ENCODE measurements around the gene PTPRN2. TPM values are rescaled to one million over a fixed set of nuclear protein-coding genes. Genes with fewer than 3 reads are reported as not detected.

The PTPRN2 gene
- total and polyA plus RNA-seq, 2 of the 13 experiments (the other 11 are each of a cell fraction or from before 2014, with no cell fraction given) = 2.5 to 24.2 TPM

GRCh38 chr7:158001003-158001402, 586.6 kb downstream of the PTPRN2 start:
- Histone ChIP-seq H3K4me2 (ENCODE audit: low read depth, low read length) (no peak overlapping the region), H3K79me2 (ENCODE audit: insufficient read depth, low read length) (no peaks in the 10 kb centered on the region), H3K9ac (ENCODE audit: insufficient read depth, low read depth, low read length) (no peak overlapping the region), H4K20me1 (ENCODE audit: insufficient read depth, low read length) (peaks cover 7% of the 10 kb centered on the region; the same call in 1 of the 2 replicates), H2AFZ (ENCODE audit: low read length) (no peak overlapping the region), H3K4me1 (ENCODE audit: insufficient read depth, low read length) (no peaks in the 10 kb centered on the region), H3K9me3 (ENCODE audit: low read length) (no peaks in the 10 kb centered on the region), H3K27me3 (ENCODE audit: control insufficient read depth in 1 of 2, insufficient read depth in 2 of 2, low read length in 2 of 2) (no peaks in the 10 kb centered on the region), H3K36me3 (replicated peaks in 1 of 2; ENCODE audit: control insufficient read depth in 1 of 2, insufficient read depth in 2 of 2, low read length in 2 of 2) (no peaks in the 10 kb centered on the region), H3K4me3 (replicated peaks in 1 of 3; ENCODE audit: insufficient read depth in 1 of 3, low read depth in 2 of 3, low read length in 3 of 3) (no peak overlapping the region), H3K27ac (ENCODE audit: extremely low read length, insufficient read depth, low read length) (no peak overlapping the region)
- intact Hi-C loops (cut with micrococcal nuclease; ENCODE audit: unreplicated experiment) = no loop called here
- no TSS peak for BruUV-seq (replicated peaks)
- ChIA-PET POLR2A (no interaction called here), CTCF (ENCODE audit: low intra/inter-chr PET ratio, low total read pairs) (no interaction called here)
- TF ChIP-seq ZNF816 (CRISPR knock-in tag; IDR thresholded peaks at IDR 0.05; ENCODE audit: borderline replicate concordance) (no peak), HMG20A (CRISPR knock-in tag; IDR thresholded peaks at IDR 0.05; ENCODE audit: borderline replicate concordance) (no peak), ZNF512 (CRISPR knock-in tag; IDR thresholded peaks at IDR 0.05) (no peak)
- ATAC-seq (no peak), DNase-seq (ENCODE audit: low spot score) (no peak), FAIRE-seq (no peak)
- in situ Hi-C loops (cut with HindIII; ENCODE audit: extremely low pct_ligation_motif_present, low pct_unique_long_range_greater_than_20kb) = no loop called here
- 82% methylated on average over 8 of the region's 12 CpGs for WGBS (ENCODE audit: low lambda C conversion rate)

GRCh38 chr7:158000160-158000559, 587.5 kb downstream of the PTPRN2 start:
- no peak overlapping the region for H2AFZ ChIP-seq (ENCODE audit: low read length)
- no peak for ATAC-seq
- FAIRE-seq = no peak
- H3K27me3 ChIP-seq (ENCODE audit: control insufficient read depth in 1 of 2, insufficient read depth in 2 of 2, low read length in 2 of 2) = no peaks in the 10 kb centered on the region
- peaks cover 7% of the 10 kb centered on the region; the same call in 1 of the 2 replicates for H4K20me1 ChIP-seq (ENCODE audit: insufficient read depth, low read length)
- H3K9me3 ChIP-seq (ENCODE audit: low read length) = no peaks in the 10 kb centered on the region
- H3K27ac ChIP-seq (ENCODE audit: extremely low read length, insufficient read depth, low read length) = no peak overlapping the region
- H3K4me1 ChIP-seq (ENCODE audit: insufficient read depth, low read length) = no peaks in the 10 kb centered on the region
- no peak overlapping the region for H3K4me3 ChIP-seq (replicated peaks in 1 of 3; ENCODE audit: insufficient read depth in 1 of 3, low read depth in 2 of 3, low read length in 3 of 3)
- no peak for DNase-seq (ENCODE audit: low spot score)
- H3K9ac ChIP-seq (ENCODE audit: insufficient read depth, low read depth, low read length) = no peak overlapping the region
- in situ Hi-C loops (cut with HindIII; ENCODE audit: extremely low pct_ligation_motif_present, low pct_unique_long_range_greater_than_20kb) (no loop called here), intact Hi-C loops (cut with micrococcal nuclease; ENCODE audit: unreplicated experiment) (no loop called here)
- ChIA-PET POLR2A (no interaction called here), CTCF (ENCODE audit: low intra/inter-chr PET ratio, low total read pairs) (no interaction called here)
- no peaks in the 10 kb centered on the region for H3K79me2 ChIP-seq (ENCODE audit: insufficient read depth, low read length)
- BruUV-seq (replicated peaks) = no TSS peak
- no peaks in the 10 kb centered on the region for H3K36me3 ChIP-seq (replicated peaks in 1 of 2; ENCODE audit: control insufficient read depth in 1 of 2, insufficient read depth in 2 of 2, low read length in 2 of 2)
- H3K4me2 ChIP-seq (ENCODE audit: low read depth, low read length) = no peak overlapping the region
- WGBS (ENCODE audit: low lambda C conversion rate) = 75% methylated on average over 6 of the region's 6 CpGs
- TF ChIP-seq CEBPG (CRISPR knock-in tag; IDR thresholded peaks at IDR 0.05) (no peak), EHMT2 (IDR thresholded peaks at IDR 0.05; ENCODE audit: borderline replicate concordance, low read depth, low read length) (no peak), PPARG (CRISPR knock-in tag; conservative IDR thresholded peaks at IDR 0.05) (no peak), AHR (CRISPR knock-in tag; IDR thresholded peaks at IDR 0.05) (no peak), ZC3H4 (CRISPR knock-in tag; IDR thresholded peaks at IDR 0.05; ENCODE audit: borderline replicate concordance) (no peak), ETV6 (CRISPR knock-in tag; conservative IDR thresholded peaks at IDR 0.05) (no peak), ZNF556 (CRISPR knock-in tag; IDR thresholded peaks at IDR 0.05; ENCODE audit: borderline replicate concordance) (no peak), ZNF10 (CRISPR knock-in tag; IDR thresholded peaks at IDR 0.05; ENCODE audit: borderline replicate concordance, low read depth) (no peak), ZNF83 (CRISPR knock-in tag; IDR thresholded peaks at IDR 0.05; ENCODE audit: borderline replicate concordance) (no peak), SNAPC5 (CRISPR knock-in tag; IDR thresholded peaks at IDR 0.05; ENCODE audit: borderline replicate concordance) (no peak), TRIM24 (CRISPR knock-in tag; IDR thresholded peaks at IDR 0.05) (no peak), ZBTB14 (CRISPR knock-in tag; IDR thresholded peaks at IDR 0.05) (no peak), PLRG1 (conservative IDR thresholded peaks at IDR 0.05) (no peak), GFI1 (CRISPR knock-in tag; IDR thresholded peaks at IDR 0.05; ENCODE audit: borderline replicate concordance) (no peak)
